ENCODE results near the gene SERPING1. TPM values are rescaled to one million over a fixed set of nuclear protein-coding genes. Genes with fewer than 3 reads are reported as not detected.

Gene SERPING1
- not detected in 2 replicates for total RNA-seq (2014; rRNA removed; shearing (Covaris generic); ENCODE audit: low replicate concordance)

- Histone ChIP-seq H3K4me3 (ENCODE audit: low read length) (no peak within 1 kb of the TSS), H3K27me3 (ENCODE audit: low read length) (no peaks in the 10 kb centered on the region), H3K4me2 (ENCODE audit: low read depth, low read length, poor library complexity, severe bottlenecking) (no peak within 1 kb of the TSS), H3K4me1 (ENCODE audit: low read length) (no peaks in the 10 kb centered on the region), H2AFZ (ENCODE audit: low read length) (no peak within 1 kb of the TSS), H3K9me2 (replicated peaks; ENCODE audit: insufficient read depth, low read length) (no peaks in the 10 kb centered on the region), H3K9me3 (ENCODE audit: low read length) (no peaks in the 10 kb centered on the region), H3K36me3 (ENCODE audit: insufficient read depth, low read length) (no peaks in the 10 kb centered on the region), H3K27ac (ENCODE audit: low read length) (no peak within 1 kb of the TSS), H3K79me2 (ENCODE audit: low read length) (no peaks in the 10 kb centered on the region), H4K20me1 (ENCODE audit: insufficient read depth, low read depth, low read length) (no peaks in the 10 kb centered on the region), H3K9ac (ENCODE audit: low read length) (no peak within 1 kb of the TSS)
- DNase-seq = no peak
Observed at GRCh38 chr11:57597461-57597915, at the start of gene SERPING1. TSS of gene SERPING1 (plus strand) at chr11:57597685. CDS start at chr11:57598271, 586 bp downstream.

GRCh38 chr11:57547854-57548377 lies 49.6 kb upstream of the SERPING1 start:
- no peak overlapping the region for H2AFZ ChIP-seq (ENCODE audit: low read length)
- H3K4me3 ChIP-seq (ENCODE audit: low read length) = no peak overlapping the region
- no peaks in the 10 kb centered on the region for H3K9me2 ChIP-seq (replicated peaks; ENCODE audit: insufficient read depth, low read length)
- H4K20me1 ChIP-seq (ENCODE audit: insufficient read depth, low read depth, low read length) = no peaks in the 10 kb centered on the region
- H3K27ac ChIP-seq (ENCODE audit: low read length) = no peak overlapping the region
- no peaks in the 10 kb centered on the region for H3K27me3 ChIP-seq (ENCODE audit: low read length)
- no peak overlapping the region for H3K9ac ChIP-seq (ENCODE audit: low read length)
- H3K4me2 ChIP-seq (ENCODE audit: low read depth, low read length, poor library complexity, severe bottlenecking) = no peak overlapping the region
- peaks cover 7% of the 10 kb centered on the region; the same call in 1 of the 2 replicates for H3K36me3 ChIP-seq (ENCODE audit: insufficient read depth, low read length)
- DNase-seq = no peak
- H3K9me3 ChIP-seq (ENCODE audit: low read length) = no peaks in the 10 kb centered on the region
- H3K79me2 ChIP-seq (ENCODE audit: low read length) = no peaks in the 10 kb centered on the region
- H3K4me1 ChIP-seq (ENCODE audit: low read length) = no peaks in the 10 kb centered on the region

- no peak overlapping the region for H3K27ac ChIP-seq (ENCODE audit: low read length)
- no peaks in the 10 kb centered on the region for H3K9me2 ChIP-seq (replicated peaks; ENCODE audit: insufficient read depth, low read length)
- no peak overlapping the region for H2AFZ ChIP-seq (ENCODE audit: low read length)
- H3K79me2 ChIP-seq (ENCODE audit: low read length) = no peaks in the 10 kb centered on the region
- H3K27me3 ChIP-seq (ENCODE audit: low read length) = no peaks in the 10 kb centered on the region
- H3K4me2 ChIP-seq (ENCODE audit: low read depth, low read length, poor library complexity, severe bottlenecking) = no peak overlapping the region
- H3K9me3 ChIP-seq (ENCODE audit: low read length) = no peaks in the 10 kb centered on the region
- H3K9ac ChIP-seq (ENCODE audit: low read length) = no peak overlapping the region
- peaks cover 13% of the 10 kb centered on the region; the same call in 1 of the 2 replicates for H3K36me3 ChIP-seq (ENCODE audit: insufficient read depth, low read length)
- no peak overlapping the region for H3K4me3 ChIP-seq (ENCODE audit: low read length)
- H4K20me1 ChIP-seq (ENCODE audit: insufficient read depth, low read depth, low read length) = no peaks in the 10 kb centered on the region
- no peak for DNase-seq
- no peaks in the 10 kb centered on the region for H3K4me1 ChIP-seq (ENCODE audit: low read length)
Observed at GRCh38 chr11:57549983-57550382, 47.5 kb upstream of the SERPING1 start.

- Histone ChIP-seq H3K4me1 (ENCODE audit: low read length) (no peaks in the 10 kb centered on the region), H3K9me3 (ENCODE audit: low read length) (no peaks in the 10 kb centered on the region), H3K9me2 (replicated peaks; ENCODE audit: insufficient read depth, low read length) (no peaks in the 10 kb centered on the region), H3K4me3 (ENCODE audit: low read length) (no peak overlapping the region), H2AFZ (ENCODE audit: low read length) (no peak overlapping the region), H3K36me3 (ENCODE audit: insufficient read depth, low read length) (peaks cover 16% of the 10 kb centered on the region; the same call in 1 of the 2 replicates), H3K9ac (ENCODE audit: low read length) (no peak overlapping the region), H4K20me1 (ENCODE audit: insufficient read depth, low read depth, low read length) (no peaks in the 10 kb centered on the region), H3K27me3 (ENCODE audit: low read length) (no peaks in the 10 kb centered on the region), H3K27ac (ENCODE audit: low read length) (no peak overlapping the region), H3K79me2 (ENCODE audit: low read length) (no peaks in the 10 kb centered on the region), H3K4me2 (ENCODE audit: low read depth, low read length, poor library complexity, severe bottlenecking) (no peak overlapping the region)
- no peak for DNase-seq
Observed at GRCh38 chr11:57551941-57552340, 45.5 kb upstream of the SERPING1 start.

GRCh38 chr11:57552479-57552878 lies 45.0 kb upstream of the SERPING1 start:
- Histone ChIP-seq H3K4me2 (ENCODE audit: low read depth, low read length, poor library complexity, severe bottlenecking) (no peak overlapping the region), H3K36me3 (ENCODE audit: insufficient read depth, low read length) (peaks cover 16% of the 10 kb centered on the region; the same call in 1 of the 2 replicates), H3K9ac (ENCODE audit: low read length) (no peak overlapping the region)

GRCh38 chr11:57555393-57555792 lies 42.1 kb upstream of the SERPING1 start:
- H3K36me3 ChIP-seq (ENCODE audit: insufficient read depth, low read length) = peaks cover 32% of the 10 kb centered on the region; the same call in 1 of the 2 replicates
- no peak for DNase-seq

More at GRCh38 chr11:57552479-57552878, 45.0 kb upstream of the SERPING1 start:
- no peaks in the 10 kb centered on the region for H3K27me3 ChIP-seq (ENCODE audit: low read length)
- DNase-seq = no peak
- no peaks in the 10 kb centered on the region for H3K4me1 ChIP-seq (ENCODE audit: low read length)
- H3K9me2 ChIP-seq (replicated peaks; ENCODE audit: insufficient read depth, low read length) = no peaks in the 10 kb centered on the region
- H3K27ac ChIP-seq (ENCODE audit: low read length) = no peak overlapping the region
- H4K20me1 ChIP-seq (ENCODE audit: insufficient read depth, low read depth, low read length) = no peaks in the 10 kb centered on the region
- no peak overlapping the region for H3K4me3 ChIP-seq (ENCODE audit: low read length)
- no peaks in the 10 kb centered on the region for H3K9me3 ChIP-seq (ENCODE audit: low read length)
- no peaks in the 10 kb centered on the region for H3K79me2 ChIP-seq (ENCODE audit: low read length)
- H2AFZ ChIP-seq (ENCODE audit: low read length) = no peak overlapping the region

GRCh38 chr11:57556041-57556440 lies 41.4 kb upstream of the SERPING1 start:
- no peaks in the 10 kb centered on the region for H3K4me1 ChIP-seq (ENCODE audit: low read length)
- H3K27me3 ChIP-seq (ENCODE audit: low read length) = no peaks in the 10 kb centered on the region
- no peak overlapping the region for H3K4me2 ChIP-seq (ENCODE audit: low read depth, low read length, poor library complexity, severe bottlenecking)
- no peaks in the 10 kb centered on the region for H3K9me2 ChIP-seq (replicated peaks; ENCODE audit: insufficient read depth, low read length)
- H3K9ac ChIP-seq (ENCODE audit: low read length) = no peak overlapping the region
- H3K4me3 ChIP-seq (ENCODE audit: low read length) = no peak overlapping the region
- peaks cover 7% of the 10 kb centered on the region for H3K79me2 ChIP-seq (ENCODE audit: low read length)
- no peak overlapping the region for H2AFZ ChIP-seq (ENCODE audit: low read length)
- no peak overlapping the region for H3K27ac ChIP-seq (ENCODE audit: low read length)
- no peaks in the 10 kb centered on the region for H4K20me1 ChIP-seq (ENCODE audit: insufficient read depth, low read depth, low read length)
- H3K36me3 ChIP-seq (ENCODE audit: insufficient read depth, low read length) = peaks cover 32% of the 10 kb centered on the region; the same call in 1 of the 2 replicates
- no peak for DNase-seq
- H3K9me3 ChIP-seq (ENCODE audit: low read length) = no peaks in the 10 kb centered on the region

More at GRCh38 chr11:57555393-57555792, 42.1 kb upstream of the SERPING1 start:
- Histone ChIP-seq H3K27ac (ENCODE audit: low read length) (no peak overlapping the region), H3K27me3 (ENCODE audit: low read length) (no peaks in the 10 kb centered on the region), H3K9me3 (ENCODE audit: low read length) (no peaks in the 10 kb centered on the region), H3K79me2 (ENCODE audit: low read length) (0 out of 2 replicates have a peak, but pooled peaks cover 4% of the 10 kb centered on the region), H3K9me2 (replicated peaks; ENCODE audit: insufficient read depth, low read length) (no peaks in the 10 kb centered on the region), H4K20me1 (ENCODE audit: insufficient read depth, low read depth, low read length) (no peaks in the 10 kb centered on the region), H3K4me3 (ENCODE audit: low read length) (no peak overlapping the region), H3K9ac (ENCODE audit: low read length) (no peak overlapping the region), H2AFZ (ENCODE audit: low read length) (no peak overlapping the region), H3K4me1 (ENCODE audit: low read length) (no peaks in the 10 kb centered on the region), H3K4me2 (ENCODE audit: low read depth, low read length, poor library complexity, severe bottlenecking) (no peak overlapping the region)

GRCh38 chr11:57560146-57560545 lies 37.3 kb upstream of the SERPING1 start:
- no peaks in the 10 kb centered on the region for H3K4me1 ChIP-seq (ENCODE audit: low read length)
- H3K36me3 ChIP-seq (ENCODE audit: insufficient read depth, low read length) = peaks cover 18% of the 10 kb centered on the region; the same call in 1 of the 2 replicates
- H3K4me3 ChIP-seq (ENCODE audit: low read length) = no peak overlapping the region
- no peak overlapping the region for H3K27ac ChIP-seq (ENCODE audit: low read length)
- no peak overlapping the region for H3K9ac ChIP-seq (ENCODE audit: low read length)
- H3K79me2 ChIP-seq (ENCODE audit: low read length) = peaks cover 46% of the 10 kb centered on the region
- H2AFZ ChIP-seq (ENCODE audit: low read length) = no peak overlapping the region
- no peaks in the 10 kb centered on the region for H3K9me2 ChIP-seq (replicated peaks; ENCODE audit: insufficient read depth, low read length)
- H3K9me3 ChIP-seq (ENCODE audit: low read length) = no peaks in the 10 kb centered on the region
- no peaks in the 10 kb centered on the region for H4K20me1 ChIP-seq (ENCODE audit: insufficient read depth, low read depth, low read length)
- DNase-seq = no peak
- no peak overlapping the region for H3K4me2 ChIP-seq (ENCODE audit: low read depth, low read length, poor library complexity, severe bottlenecking)
- H3K27me3 ChIP-seq (ENCODE audit: low read length) = no peaks in the 10 kb centered on the region

Measured in Karpas-422 (cell line).